IMR-90 (cell line): Measurements from ENCODE around the gene SPATS2L. TPM values are rescaled to one million over a fixed set of nuclear protein-coding genes. Genes with fewer than 3 reads are reported as not detected.

Experiments used
- ATAC-seq: fragments of 200-7000 bp; cut with Tn5 transposase; 2 replicates; pipeline ENCODE4 v1.9.1; 2020; ENCODE audit warnings: low read depth, mild to moderate bottlenecking, moderate library complexity
- BruUV-seq: library from RNA; stranded (reverse); fragments of 400-500 nt; replicated peaks from 2 replicates; lab custom pipeline; 2021; lab: Mats Ljungman, UMichigan
- CTCF ChIA-PET: fragments of 300-600 bp; formaldehyde crosslinking; extraction: SDS; loops from one replicate; lab custom pipeline; 2021; ENCODE audit warnings: antibody characterized with exemption; lab: Yijun Ruan, JAX
- POLR2A ChIA-PET: fragments of 300-600 bp; sonication (Branson Sonifier 250); formaldehyde crosslinking; loops from one replicate; lab custom pipeline; 2022; ENCODE audit warnings: antibody characterized with exemption; ENCODE audit not compliant: unreplicated experiment; lab: Charles Lee
- DNase-seq: peaks from one replicate; pipeline ENCODE4 v3.0.0; 2013
- H2AFZ ChIP-seq: replicated peaks from 2 replicates; pipeline ENCODE3; 2013; ENCODE audit warnings: low read length, mild to moderate bottlenecking; ENCODE audit not compliant: poor library complexity
- H2AK5ac ChIP-seq: 2 replicates; pipeline ENCODE4 v1.6.1; 2013; ENCODE audit warnings: low read depth, low read length, inconsistent platforms
- H2AK9ac ChIP-seq: replicated peaks from 2 replicates; pipeline ENCODE3; 2013; ENCODE audit warnings: mild to moderate bottlenecking, low read depth, low read length, moderate library complexity; ENCODE audit not compliant: poor library complexity
- H2BK120ac ChIP-seq: 2 replicates; pipeline ENCODE4 v1.6.1; 2013; ENCODE audit warnings: low read depth, low read length, inconsistent platforms
- H2BK15ac ChIP-seq: 3 replicates; pipeline ENCODE4 v1.6.1; 2013; ENCODE audit warnings: low read depth, low read length, inconsistent platforms
- H2BK20ac ChIP-seq: 2 replicates; pipeline ENCODE4 v1.6.1; 2013; ENCODE audit warnings: low read depth, mild to moderate bottlenecking, inconsistent platforms, low read length, moderate library complexity
- H2BK5ac ChIP-seq: 2 replicates; pipeline ENCODE4 v1.6.1; 2013; ENCODE audit warnings: mild to moderate bottlenecking, low read depth, low read length, inconsistent platforms; ENCODE audit not compliant: poor library complexity, severe bottlenecking
- H3K14ac ChIP-seq: replicated peaks from 2 replicates; pipeline ENCODE4 v1.6.1; 2013; ENCODE audit warnings: low read depth, low read length, inconsistent platforms
- H3K18ac ChIP-seq: 2 replicates; pipeline ENCODE4 v1.6.1; 2013; ENCODE audit warnings: low read depth, low read length, control low read depth
- H3K23ac ChIP-seq: 2 replicates; pipeline ENCODE4 v1.6.1; 2013; ENCODE audit warnings: low read depth, low read length, inconsistent platforms
- H3K27ac ChIP-seq: 2 replicates; pipeline ENCODE4 v1.5.1; 2013; ENCODE audit warnings: mild to moderate bottlenecking, control low read depth, low read length; ENCODE audit not compliant: insufficient read depth
- H3K27me3 ChIP-seq: 2 replicates; pipeline ENCODE4 v1.6.1; 2013; ENCODE audit warnings: low read length; ENCODE audit not compliant: control insufficient read depth, insufficient read depth
- H3K36me3 ChIP-seq: 2 replicates; pipeline ENCODE4 v1.6.1; 2013; ENCODE audit warnings: low read length, mixed read lengths; ENCODE audit not compliant: control insufficient read depth, insufficient read depth
- H3K4ac ChIP-seq: 2 replicates; pipeline ENCODE4 v1.6.1; 2013; ENCODE audit warnings: low read depth, low read length, inconsistent platforms
- H3K4me1 ChIP-seq: 2 replicates; pipeline ENCODE4 v1.6.1; 2013; ENCODE audit warnings: low read length, mixed read lengths; ENCODE audit not compliant: control insufficient read depth, insufficient read depth
- H3K4me2 ChIP-seq: 2 replicates; pipeline ENCODE4 v1.6.1; 2013; ENCODE audit warnings: low read depth, mild to moderate bottlenecking, control low read depth, low read length, moderate library complexity
- H3K4me3 ChIP-seq: 2 replicates; pipeline ENCODE4 v1.5.1; 2013; ENCODE audit warnings: low read depth, mild to moderate bottlenecking, control low read depth, low read length, moderate library complexity; ENCODE audit not compliant: insufficient read depth
- H3K56ac ChIP-seq: 2 replicates; pipeline ENCODE4 v1.6.1; 2013; ENCODE audit warnings: low read length, inconsistent platforms; ENCODE audit not compliant: insufficient read depth; ENCODE audit errors: extremely low read depth
- H3K79me1 ChIP-seq, 2 experiments: 2 replicates each; pipeline ENCODE4 v1.6.1; 2013; ENCODE audit warnings: low read length in 2 of 2, inconsistent platforms in 1 of 2, low read depth in 1 of 2
- H3K9ac ChIP-seq: 2 replicates; pipeline ENCODE4 v1.6.1; 2013; ENCODE audit warnings: low read depth, low read length, control low read depth
- H3K9me1 ChIP-seq: 2 replicates; pipeline ENCODE4 v1.6.1; 2013; ENCODE audit warnings: low read length, inconsistent platforms; ENCODE audit not compliant: insufficient read depth
- H3K9me3 ChIP-seq: 2 replicates; pipeline ENCODE4 v1.6.1; 2013; ENCODE audit warnings: low read length; ENCODE audit not compliant: control insufficient read depth, insufficient read depth
- H4K20me1 ChIP-seq: 2 replicates; pipeline ENCODE4 v1.6.1; 2013; ENCODE audit warnings: low read length, inconsistent platforms; ENCODE audit not compliant: insufficient read depth
- H4K5ac ChIP-seq: 2 replicates; pipeline ENCODE4 v1.6.1; 2013; ENCODE audit warnings: mild to moderate bottlenecking, low read depth, low read length, control low read depth
- H4K8ac ChIP-seq, 2 experiments: 2 replicates each; pipeline ENCODE4 v1.6.1; 2013; ENCODE audit warnings: low read depth in 2 of 2, low read length in 2 of 2, control low read depth in 1 of 2, inconsistent platforms in 1 of 2
- H4K91ac ChIP-seq: 2 replicates; pipeline ENCODE4 v1.6.1; 2013; ENCODE audit warnings: low read depth, low read length, inconsistent platforms; ENCODE audit not compliant: insufficient read depth
- CTCF ChIP-seq: conservative IDR thresholded peaks from 2 replicates; pipeline ENCODE4 v1.5.1; 2012; ENCODE audit warnings: mild to moderate bottlenecking, low read depth, low read length, improper control_type of control experiment
- ELK1 ChIP-seq: fragments of 150-350 bp; IDR thresholded peaks from 2 replicates; pipeline ENCODE4 v1.6.1; 2016; ENCODE audit warnings: low read depth, mild to moderate bottlenecking, low read length, moderate library complexity, borderline replicate concordance
- MXI1 ChIP-seq: IDR thresholded peaks from 2 replicates; pipeline ENCODE4 v1.6.1; 2012; ENCODE audit warnings: low read depth, mild to moderate bottlenecking, low read length, moderate library complexity, borderline replicate concordance
- POLR2A ChIP-seq: IDR thresholded peaks from 2 replicates; pipeline ENCODE4 v1.6.1; 2012; ENCODE audit warnings: mild to moderate bottlenecking, low read depth, low read length
- RFX5 ChIP-seq: IDR thresholded peaks from 2 replicates; pipeline ENCODE4 v1.8.0; 2012; ENCODE audit warnings: low read depth, mild to moderate bottlenecking, low read length, moderate library complexity
- USF2 ChIP-seq: fragments of 150-350 bp; IDR thresholded peaks from 2 replicates; pipeline ENCODE4 v1.6.1; 2017; ENCODE audit warnings: mild to moderate bottlenecking, antibody characterized with exemption, low read length, low read depth
- WGBS, 2 experiments: methylation state at CpG; one replicate each; pipeline versions ENCODE4 v1.1.5 to v1.1.7; 2013; ENCODE audit warnings: missing lambda C conversion rate in 2 of 2; ENCODE audit not compliant: insufficient read length in 1 of 2; ENCODE audit errors: extremely low coverage in 2 of 2; 5-methylcytosine and 5-hydroxymethylcytosine counted together
- dilution Hi-C: fragments of 300-500 bp; cut with HindIII; formaldehyde crosslinking; loops from one replicate; pipeline ENCODE4 v1.14.3; 2018; ENCODE audit warnings: low sequenced_read_pairs; ENCODE audit not compliant: unreplicated experiment
- in situ Hi-C: fragments of 300-500 bp; cut with MboI; formaldehyde crosslinking; loops from 3 replicates; pipeline ENCODE4 v1.14.3; 2019; ENCODE audit warnings: low sequenced_read_pairs, inconsistent platforms, mixed read lengths
- intact Hi-C: fragments of 100-400 bp; cut with micrococcal nuclease; formaldehyde crosslinking; loops from 2 replicates; pipeline ENCODE4 v1.10.0; 2022
- polyA plus RNA-seq, 3 experiments: library from polyadenylated mRNA; depleted of rRNA; stranded (reverse); fragments of >200 nt; gene quantifications; 2 replicates each; pipeline ENCODE4 v1.2.3, GENCODE V29; 2012; ENCODE audit warnings: low replicate concordance in 1 of 3
- total RNA-seq: library from RNA; depleted of rRNA; stranded (reverse); fragments of >200 nt; gene quantifications from 2 replicates; pipeline ENCODE4 v1.2.3, GENCODE V29; 2012

Gene SPATS2L
- total and polyA plus RNA-seq, 2 of the 4 experiments (the other 2 are of a cell fraction) = 118 to 155 TPM

GRCh38 chr2:200525551-200525881 lies 219.0 kb downstream of the SPATS2L start:
- intact Hi-C loops (no loop called here), dilution Hi-C loops (no loop called here), in situ Hi-C loops (no loop called here)
- H3K27me3 ChIP-seq = peaks cover 12% of the 10 kb centered on the region
- peak overlapping the region; percentile 50 for H2BK120ac ChIP-seq
- ChIA-PET POLR2A (no interaction called here), CTCF (interaction anchor here (0.8 kb wide), 1 partner anchor 16 kb away, joined by 5 read pairs; the partner anchor contains the start of gene KCTD18)
- ATAC-seq (no peak; the same call in 1 of the 2 replicates), DNase-seq (no peak)
- H4K91ac ChIP-seq = peak overlapping the region; percentile 77
- no peak for TF ChIP-seq CTCF
- TF ChIP-seq ELK1 = no peak
- no peak for TF ChIP-seq RFX5
- no peak for TF ChIP-seq USF2
- no peak for TF ChIP-seq MXI1
- TF ChIP-seq POLR2A = no peak
- peak overlapping the region; percentile 95 for H3K4me2 ChIP-seq
- no peaks in the 10 kb centered on the region for H4K20me1 ChIP-seq
- peak overlapping the region; percentile 87 for H3K56ac ChIP-seq
- H3K9ac ChIP-seq = peak overlapping the region; percentile 74
- peak overlapping the region; percentile 61; the same call in 1 of the 3 replicates for H2BK15ac ChIP-seq
- H2AK9ac ChIP-seq = no peak overlapping the region
- BruUV-seq = no TSS peak
- H3K4ac ChIP-seq = peak overlapping the region; percentile 61; the same call in 1 of the 2 replicates
- peak overlapping the region; percentile 97 for H2AFZ ChIP-seq
- peak overlapping the region; percentile 87 for H2BK5ac ChIP-seq
- WGBS, 2 experiments = no CpG with 5 or more reads among the region's 7 CpGs
- H3K4me1 ChIP-seq = no peaks in the 10 kb centered on the region
- H3K9me1 ChIP-seq = no peaks in the 10 kb centered on the region
- H3K9me3 ChIP-seq = no peaks in the 10 kb centered on the region
- no peaks in the 10 kb centered on the region for H3K36me3 ChIP-seq
- 0 out of 2 replicates have a peak overlapping the region, but pooled peaks have one; percentile 29 for H2AK5ac ChIP-seq
- peak overlapping the region; percentile 97 for H3K4me3 ChIP-seq
- H3K23ac ChIP-seq = peak overlapping the region; percentile 80
- H3K79me1 ChIP-seq = peaks cover 18 to 36% of the 10 kb centered on the region in 2 experiments; a peak in 3 of 4 replicates
- H2BK20ac ChIP-seq = no peak overlapping the region
- peak overlapping the region; percentile 84; the same call in 1 of the 2 replicates for H4K5ac ChIP-seq
- H3K27ac ChIP-seq = peak overlapping the region; percentile 55
- peak overlapping the region; percentile 91; the same call in 1 of the 2 replicates for H3K18ac ChIP-seq
- peak overlapping the region; percentile 83 for H3K14ac ChIP-seq
- H4K8ac ChIP-seq = peak overlapping the region; percentile 81 to 95
